K562 (cell line): ENCODE measurements around the gene MEAK7. TPM values are rescaled to one million over a fixed set of nuclear protein-coding genes. Genes with fewer than 3 reads are reported as not detected.

Experiments used
- ETS2 ChIP-seq: IDR thresholded peaks from 2 replicates; pipeline ENCODE4 v1.6.1; 2016; ENCODE audit warnings: borderline replicate concordance, missing genetic modification characterization, mild to moderate bottlenecking, moderate library complexity, missing compliant biosample characterization; ENCODE audit not compliant: poor library complexity, severe bottlenecking
- polyA plus RNA-seq, 8 experiments: library from polyadenylated mRNA; depleted of rRNA in 4 of 8; stranded (reverse) in 5 of 8; unstranded in 3 of 8; fragments of >200 nt; fragmentation: Nextera tagmentation in 2 of 8; fragmentation: Illumina TruSeq in 1 of 8; extraction: Ambion mirVana in 2 of 8; extraction: Trizol in 1 of 8; gene quantifications; 2 replicates each; pipeline versions ENCODE4 v1.2.1 to v1.2.3, GENCODE V29; 2011 to 2014; ENCODE audit warnings: inconsistent platforms in 1 of 8, missing spikeins in 1 of 8
- total RNA-seq, 7 experiments: library from RNA; depleted of rRNA in 6 of 7; stranded (reverse); fragments of >200 nt in 6 of 7; fragmentation: Illumina TruSeq in 2 of 7; extraction: Trizol in 2 of 7; gene quantifications; 2 replicates each; pipeline versions ENCODE4 v1.2.1 to v1.2.3, GENCODE V29; 2011 to 2021; ENCODE audit warnings: low replicate concordance in 1 of 7
- TF ChIP-seq, protein P1 (sequence below): sonication (generic); formaldehyde crosslinking; IDR thresholded peaks from 2 replicates; pipeline ENCODE4 v1.8.1; 2023; ENCODE audit warnings: mild to moderate bottlenecking, missing genetic modification reagents
- TF ChIP-seq, protein P2 (sequence below): fragments of 450-650 bp; IDR thresholded peaks from 2 replicates; pipeline ENCODE4 v1.6.1; 2017; ENCODE audit warnings: antibody characterized with exemption, mild to moderate bottlenecking

The MEAK7 gene
- total and polyA plus RNA-seq, 9 of the 15 experiments (the other 6 are each of a cell fraction or from before 2014, with no cell fraction given), result 1.4 to 14.5 (median 6.3) TPM

DNA sequence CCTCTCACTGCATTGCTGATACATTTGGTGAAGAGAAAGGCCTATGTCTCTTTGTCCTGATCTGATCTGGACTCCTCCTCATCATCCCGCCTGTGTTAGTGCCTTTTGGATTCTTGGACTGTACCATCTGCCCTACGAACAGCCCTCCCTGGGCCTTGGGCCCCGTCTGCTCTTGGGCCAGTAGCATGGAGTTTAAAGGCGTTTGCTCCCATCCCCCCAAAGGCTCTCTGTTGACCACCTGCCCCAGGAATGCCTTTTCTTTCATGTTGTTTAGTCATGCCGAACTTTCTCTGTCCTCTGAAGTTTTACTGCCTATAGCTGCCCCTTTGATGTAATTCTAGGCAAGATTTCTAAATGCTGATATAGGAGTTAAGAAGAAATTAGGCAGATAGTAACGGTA, 30.9 kb upstream of the MEAK7 start (continued):
- TF ChIP-seq, protein P1, sequence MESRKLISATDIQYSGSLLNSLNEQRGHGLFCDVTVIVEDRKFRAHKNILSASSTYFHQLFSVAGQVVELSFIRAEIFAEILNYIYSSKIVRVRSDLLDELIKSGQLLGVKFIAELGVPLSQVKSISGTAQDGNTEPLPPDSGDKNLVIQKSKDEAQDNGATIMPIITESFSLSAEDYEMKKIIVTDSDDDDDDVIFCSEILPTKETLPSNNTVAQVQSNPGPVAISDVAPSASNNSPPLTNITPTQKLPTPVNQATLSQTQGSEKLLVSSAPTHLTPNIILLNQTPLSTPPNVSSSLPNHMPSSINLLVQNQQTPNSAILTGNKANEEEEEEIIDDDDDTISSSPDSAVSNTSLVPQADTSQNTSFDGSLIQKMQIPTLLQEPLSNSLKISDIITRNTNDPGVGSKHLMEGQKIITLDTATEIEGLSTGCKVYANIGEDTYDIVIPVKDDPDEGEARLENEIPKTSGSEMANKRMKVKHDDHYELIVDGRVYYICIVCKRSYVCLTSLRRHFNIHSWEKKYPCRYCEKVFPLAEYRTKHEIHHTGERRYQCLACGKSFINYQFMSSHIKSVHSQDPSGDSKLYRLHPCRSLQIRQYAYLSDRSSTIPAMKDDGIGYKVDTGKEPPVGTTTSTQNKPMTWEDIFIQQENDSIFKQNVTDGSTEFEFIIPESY, result peak; percentile 56
- TF ChIP-seq ETS2 (tag), result no peak
- TF ChIP-seq, protein P2, sequence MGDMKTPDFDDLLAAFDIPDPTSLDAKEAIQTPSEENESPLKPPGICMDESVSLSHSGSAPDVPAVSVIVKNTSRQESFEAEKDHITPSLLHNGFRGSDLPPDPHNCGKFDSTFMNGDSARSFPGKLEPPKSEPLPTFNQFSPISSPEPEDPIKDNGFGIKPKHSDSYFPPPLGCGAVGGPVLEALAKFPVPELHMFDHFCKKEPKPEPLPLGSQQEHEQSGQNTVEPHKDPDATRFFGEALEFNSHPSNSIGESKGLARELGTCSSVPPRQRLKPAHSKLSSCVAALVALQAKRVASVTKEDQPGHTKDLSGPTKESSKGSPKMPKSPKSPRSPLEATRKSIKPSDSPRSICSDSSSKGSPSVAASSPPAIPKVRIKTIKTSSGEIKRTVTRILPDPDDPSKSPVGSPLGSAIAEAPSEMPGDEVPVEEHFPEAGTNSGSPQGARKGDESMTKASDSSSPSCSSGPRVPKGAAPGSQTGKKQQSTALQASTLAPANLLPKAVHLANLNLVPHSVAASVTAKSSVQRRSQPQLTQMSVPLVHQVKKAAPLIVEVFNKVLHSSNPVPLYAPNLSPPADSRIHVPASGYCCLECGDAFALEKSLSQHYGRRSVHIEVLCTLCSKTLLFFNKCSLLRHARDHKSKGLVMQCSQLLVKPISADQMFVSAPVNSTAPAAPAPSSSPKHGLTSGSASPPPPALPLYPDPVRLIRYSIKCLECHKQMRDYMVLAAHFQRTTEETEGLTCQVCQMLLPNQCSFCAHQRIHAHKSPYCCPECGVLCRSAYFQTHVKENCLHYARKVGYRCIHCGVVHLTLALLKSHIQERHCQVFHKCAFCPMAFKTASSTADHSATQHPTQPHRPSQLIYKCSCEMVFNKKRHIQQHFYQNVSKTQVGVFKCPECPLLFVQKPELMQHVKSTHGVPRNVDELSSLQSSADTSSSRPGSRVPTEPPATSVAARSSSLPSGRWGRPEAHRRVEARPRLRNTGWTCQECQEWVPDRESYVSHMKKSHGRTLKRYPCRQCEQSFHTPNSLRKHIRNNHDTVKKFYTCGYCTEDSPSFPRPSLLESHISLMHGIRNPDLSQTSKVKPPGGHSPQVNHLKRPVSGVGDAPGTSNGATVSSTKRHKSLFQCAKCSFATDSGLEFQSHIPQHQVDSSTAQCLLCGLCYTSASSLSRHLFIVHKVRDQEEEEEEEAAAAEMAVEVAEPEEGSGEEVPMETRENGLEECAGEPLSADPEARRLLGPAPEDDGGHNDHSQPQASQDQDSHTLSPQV, result 0 out of 2 replicates have a peak, but pooled peaks have one; percentile 25
